GM21447 (cell line): Measurements from ENCODE around the gene NKD2.

Source experiments
- ATAC-seq: cut with Tn5 transposase; IDR thresholded peaks from one replicate; pipeline ENCODE4 v1.9.1; 2021; ENCODE audit not compliant: unreplicated experiment

The NKD2 gene

DNA sequence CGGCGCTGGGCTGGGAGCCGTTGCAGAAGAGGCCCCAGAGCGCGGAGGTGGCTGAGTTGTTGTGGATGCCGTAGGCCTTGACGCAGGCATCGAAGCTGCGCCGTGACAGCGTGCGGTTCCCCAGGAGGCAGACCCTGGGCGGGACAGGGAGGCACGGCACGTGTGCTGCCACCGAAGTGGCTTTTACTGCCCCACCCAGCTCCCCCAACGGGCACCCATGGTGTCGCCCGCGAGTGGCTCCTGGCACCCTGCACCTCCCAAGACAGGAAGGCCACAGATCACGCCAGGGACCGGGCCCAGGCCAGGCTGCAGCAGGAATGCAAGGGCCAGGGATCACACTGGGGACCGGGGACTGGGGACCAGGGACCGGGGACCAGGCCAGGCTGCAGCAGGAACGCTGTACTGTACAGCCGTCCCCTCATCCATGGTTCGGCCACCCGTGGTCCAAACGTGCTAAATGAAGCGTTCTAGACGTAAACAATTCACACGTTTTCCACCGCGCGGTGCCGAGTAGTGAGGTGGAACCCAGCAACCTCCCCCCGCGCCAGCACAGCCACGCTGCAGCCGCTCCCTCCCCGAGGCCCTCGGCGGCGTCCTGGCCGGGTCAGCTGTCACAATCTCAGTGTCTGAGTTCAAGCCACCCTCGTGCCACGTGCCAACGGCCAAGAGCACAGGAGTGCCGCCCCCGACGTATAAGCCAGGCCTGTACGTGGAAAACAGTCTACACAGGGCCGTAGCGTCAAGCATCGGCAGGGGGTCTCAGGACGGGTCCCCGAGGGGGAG is 75.4 kb downstream of the NKD2 start:
- no peak for ATAC-seq

DNA sequence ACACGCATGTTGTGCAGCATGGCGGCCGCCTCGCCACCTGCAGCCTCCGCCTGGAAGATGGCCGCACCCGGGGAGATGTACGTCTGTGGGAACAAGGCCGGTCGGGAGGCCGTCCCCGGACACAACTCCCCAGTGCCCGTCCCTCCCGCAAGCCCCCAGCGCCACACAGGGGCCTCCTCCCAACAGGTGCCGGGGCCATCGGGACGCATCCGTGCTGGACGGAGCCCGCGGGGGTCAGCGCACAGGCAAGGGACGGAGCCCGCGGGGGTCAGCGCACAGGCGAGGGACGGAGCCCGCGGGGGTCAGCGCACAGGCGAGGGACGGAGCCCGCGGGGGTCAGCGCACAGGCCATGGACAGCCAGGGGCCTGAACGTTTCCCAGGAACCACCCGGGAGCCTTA is 76.8 kb downstream of the NKD2 start:
- no peak for ATAC-seq

DNA sequence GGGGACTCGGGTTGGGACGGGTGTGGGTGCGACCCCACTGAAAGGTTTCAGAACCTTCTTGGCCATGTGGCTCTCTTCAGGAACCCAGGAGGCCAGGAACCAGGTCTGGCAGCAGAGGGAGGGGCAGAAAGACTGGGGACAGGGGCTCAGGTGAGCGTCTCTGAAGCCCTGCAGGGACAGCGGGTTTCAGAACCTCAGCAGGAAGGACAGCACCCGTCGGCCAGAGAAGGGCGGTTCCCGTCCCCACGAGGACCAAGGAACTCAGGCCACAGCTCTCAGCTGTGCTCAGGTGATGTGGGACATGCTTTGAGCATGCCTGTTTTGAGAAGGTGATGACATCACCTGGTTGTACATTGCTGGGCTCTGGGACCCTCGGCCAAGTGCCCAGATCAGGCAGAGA is 77.5 kb downstream of the NKD2 start:
- no peak for ATAC-seq

DNA sequence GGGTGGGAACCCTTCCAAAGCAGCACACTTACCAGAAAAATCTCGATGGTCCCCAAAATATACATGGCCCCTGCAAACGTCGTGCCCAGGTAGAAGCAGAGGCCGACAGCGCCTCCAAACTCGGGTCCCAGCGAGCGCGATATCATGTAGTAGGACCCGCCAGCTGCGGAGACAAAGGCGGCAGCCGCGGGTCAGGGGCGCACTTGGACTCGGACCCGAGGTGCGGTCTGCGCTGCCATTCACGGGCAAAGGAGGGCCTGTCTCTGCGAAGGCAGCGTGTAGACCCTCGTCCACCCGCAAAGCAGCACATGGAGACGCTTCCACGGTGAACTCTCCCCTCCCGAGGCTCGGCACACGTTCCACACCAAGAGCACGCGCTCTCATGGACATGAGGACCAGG is 78.3 kb downstream of the NKD2 start:
- no peak for ATAC-seq

DNA sequence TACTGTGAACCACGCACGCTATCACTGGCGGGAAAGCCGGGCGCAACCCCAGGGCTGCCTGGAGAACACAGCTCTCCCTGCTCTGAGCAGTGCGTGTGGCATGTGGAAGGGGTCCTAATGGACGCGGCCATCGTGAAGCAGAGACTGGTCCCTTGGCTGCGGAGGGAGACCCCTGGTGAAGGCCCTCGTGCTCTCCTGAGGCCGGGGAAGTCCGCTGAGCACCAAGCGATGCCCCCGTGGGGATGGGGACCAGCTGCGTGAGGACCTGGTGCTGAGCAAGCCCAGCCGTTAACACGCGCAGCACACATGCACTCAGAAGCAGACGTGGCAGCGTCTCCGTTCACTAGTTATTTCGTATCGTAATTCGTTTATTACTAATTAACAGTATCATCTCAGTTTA is 78.8 kb downstream of the NKD2 start:
- no peak for ATAC-seq

DNA sequence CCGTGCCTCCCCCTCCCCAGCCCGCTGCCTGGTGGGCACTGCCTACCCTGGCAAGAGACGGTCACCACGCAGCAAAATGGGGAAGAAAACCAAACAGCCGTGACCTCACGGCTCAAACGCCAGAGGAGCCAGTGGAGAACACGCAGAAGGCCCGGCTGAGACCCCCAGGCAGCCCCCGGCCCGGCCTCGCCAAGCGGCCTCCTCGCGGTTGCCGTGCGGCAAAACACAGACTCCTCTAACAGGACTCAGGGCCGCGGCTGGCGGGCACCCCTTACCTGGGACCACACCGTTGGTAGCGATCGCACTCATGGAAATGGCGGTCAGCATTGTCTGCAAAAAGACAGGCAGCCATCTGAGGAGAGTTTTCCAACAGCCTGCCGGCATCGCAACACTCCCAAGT is 79.4 kb downstream of the NKD2 start:
- no peak for ATAC-seq
